ENCODE measurements around the gene AMMECR1L.

AMMECR1L gene

GRCh38 chr2:127874378-127875269 is 11.1 kb downstream of the AMMECR1L start:
- peak overlapping the region; percentile 60 for H3K27ac Mint-ChIP-seq
- no peaks in the 10 kb centered on the region for H3K9me3 Mint-ChIP-seq
- H3K36me3 Mint-ChIP-seq (ENCODE audit: low read depth): peaks cover 32% of the 10 kb centered on the region
- peak overlapping the region; percentile 51 for H3K4me3 Mint-ChIP-seq
- no peaks in the 10 kb centered on the region for H3K27me3 Mint-ChIP-seq (ENCODE audit: low read depth)
- peak; percentile 28 for DNase-seq (ENCODE audit: low spot score)
- H3K4me1 Mint-ChIP-seq (ENCODE audit: low read depth): peaks cover 28% of the 10 kb centered on the region

GRCh38 chr2:127873707-127874303 is 12.0 kb downstream of the AMMECR1L start:
- H3K4me3 Mint-ChIP-seq: no peak overlapping the region
- no peak overlapping the region for H3K27ac Mint-ChIP-seq
- DNase-seq (ENCODE audit: low spot score): no peak
- H3K27me3 Mint-ChIP-seq (ENCODE audit: low read depth): no peaks in the 10 kb centered on the region
- peaks cover 26% of the 10 kb centered on the region for H3K4me1 Mint-ChIP-seq (ENCODE audit: low read depth)
- H3K9me3 Mint-ChIP-seq: no peaks in the 10 kb centered on the region
- H3K36me3 Mint-ChIP-seq (ENCODE audit: low read depth): peaks cover 38% of the 10 kb centered on the region

- DNase-seq (ENCODE audit: low spot score): no peak
- peaks cover 22% of the 10 kb centered on the region for H3K4me1 Mint-ChIP-seq (ENCODE audit: low read depth)
- no peaks in the 10 kb centered on the region for H3K27me3 Mint-ChIP-seq (ENCODE audit: low read depth)
- peaks cover 47% of the 10 kb centered on the region for H3K36me3 Mint-ChIP-seq (ENCODE audit: low read depth)
- H3K9me3 Mint-ChIP-seq: no peaks in the 10 kb centered on the region
- H3K27ac Mint-ChIP-seq: no peak overlapping the region
- H3K4me3 Mint-ChIP-seq: no peak overlapping the region
Observed at GRCh38 chr2:127872354-127872753, 13.4 kb downstream of the AMMECR1L start.

GRCh38 chr2:127865926-127866325 is 19.8 kb downstream of the AMMECR1L start:
- H3K27me3 Mint-ChIP-seq (ENCODE audit: low read depth): no peaks in the 10 kb centered on the region
- H3K9me3 Mint-ChIP-seq: no peaks in the 10 kb centered on the region
- H3K4me1 Mint-ChIP-seq (ENCODE audit: low read depth): no peaks in the 10 kb centered on the region
- H3K36me3 Mint-ChIP-seq (ENCODE audit: low read depth): peaks cover 55% of the 10 kb centered on the region
- DNase-seq (ENCODE audit: low spot score): no peak
- H3K4me3 Mint-ChIP-seq: no peak overlapping the region
- H3K27ac Mint-ChIP-seq: no peak overlapping the region

- H3K4me1 Mint-ChIP-seq (ENCODE audit: low read depth): no peaks in the 10 kb centered on the region
- H3K36me3 Mint-ChIP-seq (ENCODE audit: low read depth): peaks cover 52% of the 10 kb centered on the region
- no peak overlapping the region for H3K4me3 Mint-ChIP-seq
- no peak for DNase-seq (ENCODE audit: low spot score)
- H3K27me3 Mint-ChIP-seq (ENCODE audit: low read depth): no peaks in the 10 kb centered on the region
- H3K27ac Mint-ChIP-seq: no peak overlapping the region
- no peaks in the 10 kb centered on the region for H3K9me3 Mint-ChIP-seq
Observed at GRCh38 chr2:127864877-127865276, 20.9 kb downstream of the AMMECR1L start.

- H3K27ac Mint-ChIP-seq: no peak overlapping the region
- H3K4me1 Mint-ChIP-seq (ENCODE audit: low read depth): peaks cover 7% of the 10 kb centered on the region
- no peaks in the 10 kb centered on the region for H3K9me3 Mint-ChIP-seq
- H3K4me3 Mint-ChIP-seq: no peak overlapping the region
- no peak for DNase-seq (ENCODE audit: low spot score)
- H3K36me3 Mint-ChIP-seq (ENCODE audit: low read depth): peaks cover 35% of the 10 kb centered on the region
- H3K27me3 Mint-ChIP-seq (ENCODE audit: low read depth): no peaks in the 10 kb centered on the region
Observed at GRCh38 chr2:127862228-127862627, 23.5 kb downstream of the AMMECR1L start.

GRCh38 chr2:127860130-127860529 is 25.6 kb downstream of the AMMECR1L start:
- no peak for DNase-seq (ENCODE audit: low spot score)
- H3K27ac Mint-ChIP-seq: no peak overlapping the region
- no peak overlapping the region for H3K4me3 Mint-ChIP-seq
- peaks cover 17% of the 10 kb centered on the region for H3K4me1 Mint-ChIP-seq (ENCODE audit: low read depth)
- H3K36me3 Mint-ChIP-seq (ENCODE audit: low read depth): peaks cover 22% of the 10 kb centered on the region
- H3K9me3 Mint-ChIP-seq: no peaks in the 10 kb centered on the region
- H3K27me3 Mint-ChIP-seq (ENCODE audit: low read depth): no peaks in the 10 kb centered on the region

GRCh38 chr2:127859712-127860085 is 26.1 kb downstream of the AMMECR1L start:
- peaks cover 18% of the 10 kb centered on the region for H3K4me1 Mint-ChIP-seq (ENCODE audit: low read depth)
- H3K27ac Mint-ChIP-seq: peak overlapping the region; percentile 67
- H3K4me3 Mint-ChIP-seq: peak overlapping the region; percentile 57
- no peaks in the 10 kb centered on the region for H3K9me3 Mint-ChIP-seq
- peak; percentile 19 for DNase-seq (ENCODE audit: low spot score)
- H3K36me3 Mint-ChIP-seq (ENCODE audit: low read depth): peaks cover 19% of the 10 kb centered on the region
- no peaks in the 10 kb centered on the region for H3K27me3 Mint-ChIP-seq (ENCODE audit: low read depth)

- H3K4me1 Mint-ChIP-seq (ENCODE audit: low read depth): peaks cover 32% of the 10 kb centered on the region
- peak overlapping the region; percentile 88 for H3K27ac Mint-ChIP-seq
- H3K27me3 Mint-ChIP-seq (ENCODE audit: low read depth): no peaks in the 10 kb centered on the region
- H3K9me3 Mint-ChIP-seq: no peaks in the 10 kb centered on the region
- H3K4me3 Mint-ChIP-seq: peak overlapping the region; percentile 94
- DNase-seq (ENCODE audit: low spot score): peak; percentile 19
- H3K36me3 Mint-ChIP-seq (ENCODE audit: low read depth): peaks cover 18% of the 10 kb centered on the region
Observed at GRCh38 chr2:127857265-127857808, 28.4 kb downstream of the AMMECR1L start.

- DNase-seq (ENCODE audit: low spot score): no peak
- Mint-ChIP-seq H3K9me3 (no peaks in the 10 kb centered on the region), H3K27me3 (ENCODE audit: low read depth) (no peaks in the 10 kb centered on the region), H3K36me3 (ENCODE audit: low read depth) (peaks cover 43% of the 10 kb centered on the region), H3K27ac (peak overlapping the region; percentile 5), H3K4me3 (peak overlapping the region; percentile 35), H3K4me1 (ENCODE audit: low read depth) (peaks cover 36% of the 10 kb centered on the region)
Observed at GRCh38 chr2:127853671-127854070, 32.1 kb downstream of the AMMECR1L start.

GRCh38 chr2:127852388-127852787 is 33.4 kb downstream of the AMMECR1L start:
- peaks cover 48% of the 10 kb centered on the region for H3K36me3 Mint-ChIP-seq (ENCODE audit: low read depth)
- no peak overlapping the region for H3K27ac Mint-ChIP-seq
- no peak for DNase-seq (ENCODE audit: low spot score)
- no peaks in the 10 kb centered on the region for H3K27me3 Mint-ChIP-seq (ENCODE audit: low read depth)
- H3K9me3 Mint-ChIP-seq: no peaks in the 10 kb centered on the region
- H3K4me3 Mint-ChIP-seq: no peak overlapping the region
- peaks cover 31% of the 10 kb centered on the region for H3K4me1 Mint-ChIP-seq (ENCODE audit: low read depth)

- Mint-ChIP-seq H3K27me3 (ENCODE audit: low read depth) (no peaks in the 10 kb centered on the region), H3K4me3 (no peak overlapping the region), H3K4me1 (ENCODE audit: low read depth) (peaks cover 12% of the 10 kb centered on the region), H3K27ac (no peak overlapping the region), H3K9me3 (no peaks in the 10 kb centered on the region), H3K36me3 (ENCODE audit: low read depth) (peaks cover 55% of the 10 kb centered on the region)
- DNase-seq (ENCODE audit: low spot score): no peak
Observed at GRCh38 chr2:127847931-127848330, 37.8 kb downstream of the AMMECR1L start.

GRCh38 chr2:127844973-127845372 is 40.8 kb downstream of the AMMECR1L start:
- H3K27me3 Mint-ChIP-seq (ENCODE audit: low read depth): no peaks in the 10 kb centered on the region
- H3K9me3 Mint-ChIP-seq: no peaks in the 10 kb centered on the region
- no peak for DNase-seq (ENCODE audit: low spot score)

GRCh38 chr2:127843677-127844076 is 42.1 kb downstream of the AMMECR1L start:
- DNase-seq (ENCODE audit: low spot score): no peak
- H3K27ac Mint-ChIP-seq: no peak overlapping the region
- H3K4me3 Mint-ChIP-seq: no peak overlapping the region
- peaks cover 6% of the 10 kb centered on the region for H3K4me1 Mint-ChIP-seq (ENCODE audit: low read depth)
- no peaks in the 10 kb centered on the region for H3K27me3 Mint-ChIP-seq (ENCODE audit: low read depth)
- peaks cover 26% of the 10 kb centered on the region for H3K36me3 Mint-ChIP-seq (ENCODE audit: low read depth)
- no peaks in the 10 kb centered on the region for H3K9me3 Mint-ChIP-seq

More at GRCh38 chr2:127844973-127845372, 40.8 kb downstream of the AMMECR1L start:
- H3K27ac Mint-ChIP-seq: no peak overlapping the region
- no peak overlapping the region for H3K4me3 Mint-ChIP-seq
- H3K36me3 Mint-ChIP-seq (ENCODE audit: low read depth): peaks cover 35% of the 10 kb centered on the region
- H3K4me1 Mint-ChIP-seq (ENCODE audit: low read depth): peaks cover 13% of the 10 kb centered on the region
